Measurements from ENCODE around the gene ADAM22. TPM values are rescaled to one million over a fixed set of nuclear protein-coding genes. Genes with fewer than 3 reads are reported as not detected.

The ADAM22 gene
- total RNA-seq, 1 donor from 2014 or later, result 0.40 TPM

- DNase-seq (ENCODE audit: low read depth in 2 of 2), result no peak
Measured at GRCh38 chr7:88215295-88215694, 281.2 kb downstream of the ADAM22 start.

DNA sequence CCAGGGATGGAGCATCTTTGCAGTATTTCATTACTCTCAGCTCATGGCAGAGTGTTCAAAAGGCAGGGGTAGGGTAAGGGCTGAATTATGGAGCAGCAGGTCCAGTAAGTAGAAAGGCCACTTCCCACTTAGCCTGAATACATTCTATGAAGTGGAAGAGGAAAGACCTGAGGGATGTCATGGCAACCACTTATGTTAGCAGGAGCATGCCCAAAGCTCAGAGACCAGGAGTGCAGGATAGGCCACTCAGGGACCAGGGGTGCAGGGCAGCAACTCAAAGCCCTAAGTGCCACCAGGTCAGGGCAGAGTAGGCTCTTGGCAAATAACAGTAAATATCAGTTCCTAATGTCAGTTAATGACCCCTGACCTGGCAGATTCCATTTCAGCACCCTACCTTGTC is 282.2 kb downstream of the ADAM22 start:
- DNase-seq (ENCODE audit: low read depth in 2 of 2), result no peak

DNA sequence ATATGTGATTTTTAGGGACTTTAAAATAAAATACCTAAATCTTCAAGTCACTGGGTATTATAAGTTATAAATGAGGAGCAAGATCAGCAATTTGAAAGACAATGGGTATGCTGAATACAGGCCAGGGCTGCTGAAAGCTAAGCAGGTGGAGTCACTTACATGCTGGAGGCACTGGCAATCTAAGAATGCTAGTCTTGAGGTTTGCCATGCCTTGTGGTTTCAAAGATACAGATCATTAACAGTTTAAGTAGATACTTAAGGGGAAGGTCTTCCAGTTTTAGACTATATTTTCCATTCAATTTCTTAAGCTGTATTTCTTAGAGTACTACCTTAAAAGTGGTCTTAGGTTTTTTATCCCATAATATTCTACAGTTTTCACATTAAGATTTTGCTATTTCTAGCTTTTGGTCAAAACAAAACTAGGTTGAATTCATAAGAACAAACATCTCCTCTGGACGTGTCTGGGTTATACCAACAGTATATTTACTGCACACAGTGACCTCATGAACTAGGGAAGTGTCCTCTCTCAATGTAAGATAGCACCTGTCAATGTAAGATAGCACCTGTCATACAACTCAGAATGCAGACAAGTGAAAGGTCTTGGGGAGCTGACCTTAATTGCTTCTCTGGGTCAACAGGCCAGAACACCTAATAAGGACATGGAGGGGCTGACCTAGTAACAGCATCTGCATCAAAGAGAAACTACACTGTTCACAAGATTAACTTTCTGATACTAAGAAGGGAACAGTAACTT is 283.8 kb downstream of the ADAM22 start:
- no peak for DNase-seq (ENCODE audit: low read depth in 2 of 2)

GRCh38 chr7:88218429-88218745 is 284.3 kb downstream of the ADAM22 start:
- DNase-seq (ENCODE audit: low read depth in 2 of 2), result no peak

- DNase-seq (ENCODE audit: low read depth in 2 of 2), result peak; percentile 61 to 72
Measured at GRCh38 chr7:88218836-88219605, 285.0 kb downstream of the ADAM22 start.

DNA sequence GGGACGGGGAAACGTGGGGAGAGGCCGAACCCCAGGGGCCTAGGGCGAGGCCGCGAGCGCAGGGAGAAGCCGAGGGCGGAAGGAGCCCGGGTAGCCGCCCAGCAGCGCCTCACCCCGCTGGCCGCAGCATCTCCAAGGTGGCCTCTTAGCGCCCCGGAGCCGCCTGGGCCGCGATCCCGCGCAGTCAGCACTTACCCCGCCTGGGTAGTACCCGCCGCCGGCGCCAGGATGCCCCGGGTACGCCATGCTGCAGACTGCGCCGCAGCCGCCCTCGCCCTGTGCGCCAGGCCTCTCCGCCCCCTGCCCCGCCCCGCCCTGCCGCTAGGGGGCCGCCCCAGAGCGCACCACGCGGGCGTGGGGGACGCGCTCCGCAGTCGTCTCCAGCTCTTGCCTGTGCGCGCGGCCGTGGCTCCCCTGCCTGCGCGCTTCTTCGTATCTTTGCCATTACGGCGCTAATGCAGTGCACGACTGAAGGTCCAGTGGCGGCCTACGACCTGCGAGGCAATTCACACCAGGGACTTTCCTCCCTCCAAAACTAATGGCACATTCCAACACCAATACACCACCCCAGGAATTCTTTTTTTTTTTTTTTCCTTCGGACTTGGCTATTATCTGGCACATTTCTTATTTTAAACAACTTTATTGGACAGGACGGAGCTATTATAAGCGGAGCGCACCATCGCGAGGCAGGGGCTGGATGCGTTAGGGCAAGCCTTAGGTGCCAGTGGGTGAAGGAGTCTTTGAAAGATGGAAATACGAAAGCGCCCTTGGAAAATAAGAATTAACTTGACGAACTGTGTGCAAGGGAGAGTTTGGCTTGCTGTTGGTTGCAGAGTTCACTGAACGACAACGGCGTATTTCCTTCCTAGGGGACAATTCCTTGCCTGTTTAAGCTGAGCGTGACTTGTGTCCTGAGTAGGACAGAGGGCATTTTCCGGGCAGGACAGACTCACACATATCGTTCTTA is 286.0 kb downstream of the ADAM22 start, which contains the start of gene SRI:
SRI (minus strand) TSS at position 258 of the 967 bp plus-strand sequence; CDS start at position 246, 12 bp downstream.
- DNase-seq (ENCODE audit: low read depth in 2 of 2), result peak; percentile 89 to 91

- no peak for DNase-seq (ENCODE audit: low read depth in 2 of 2)
Measured at GRCh38 chr7:88223265-88223664, 289.2 kb downstream of the ADAM22 start.

GRCh38 chr7:88224601-88225275 is 290.7 kb downstream of the ADAM22 start:
- peak in 1 of 2 donors; percentile 17 for DNase-seq (ENCODE audit: low read depth in 2 of 2)

- no peak for DNase-seq (ENCODE audit: low read depth in 2 of 2)
Measured at GRCh38 chr7:88226201-88226600, 292.1 kb downstream of the ADAM22 start.

DNA sequence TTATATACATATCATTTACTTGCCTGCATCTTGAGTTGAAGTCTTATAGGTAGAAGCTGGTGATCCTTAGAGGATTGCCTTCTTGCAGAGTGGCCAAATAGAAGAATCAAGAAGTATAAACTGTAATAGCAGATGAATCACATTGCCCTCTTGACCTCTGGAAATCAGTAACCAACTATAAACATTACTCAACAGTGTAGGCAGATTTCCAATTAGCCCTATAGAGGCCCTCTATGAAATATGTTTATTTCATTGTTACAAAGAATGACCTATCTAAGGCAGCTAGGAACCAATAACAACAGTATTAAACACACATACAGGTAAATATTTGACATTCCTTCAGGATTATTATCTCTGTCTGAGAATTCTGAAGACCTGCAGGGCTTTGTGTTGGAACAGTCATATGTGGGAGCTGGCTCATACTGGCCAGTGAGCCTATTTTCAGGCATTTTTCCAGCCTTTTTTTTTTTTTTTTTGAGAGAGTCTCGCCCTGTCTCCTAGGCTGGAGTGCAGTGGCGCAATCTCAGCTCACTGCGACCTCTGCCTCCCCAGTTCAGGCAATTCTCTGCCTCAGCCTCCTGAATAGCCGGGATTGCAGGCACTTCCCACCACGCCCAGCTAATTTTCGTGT is 292.9 kb downstream of the ADAM22 start:
- DNase-seq (ENCODE audit: low read depth in 2 of 2), result peak; percentile 33 to 71

DNA sequence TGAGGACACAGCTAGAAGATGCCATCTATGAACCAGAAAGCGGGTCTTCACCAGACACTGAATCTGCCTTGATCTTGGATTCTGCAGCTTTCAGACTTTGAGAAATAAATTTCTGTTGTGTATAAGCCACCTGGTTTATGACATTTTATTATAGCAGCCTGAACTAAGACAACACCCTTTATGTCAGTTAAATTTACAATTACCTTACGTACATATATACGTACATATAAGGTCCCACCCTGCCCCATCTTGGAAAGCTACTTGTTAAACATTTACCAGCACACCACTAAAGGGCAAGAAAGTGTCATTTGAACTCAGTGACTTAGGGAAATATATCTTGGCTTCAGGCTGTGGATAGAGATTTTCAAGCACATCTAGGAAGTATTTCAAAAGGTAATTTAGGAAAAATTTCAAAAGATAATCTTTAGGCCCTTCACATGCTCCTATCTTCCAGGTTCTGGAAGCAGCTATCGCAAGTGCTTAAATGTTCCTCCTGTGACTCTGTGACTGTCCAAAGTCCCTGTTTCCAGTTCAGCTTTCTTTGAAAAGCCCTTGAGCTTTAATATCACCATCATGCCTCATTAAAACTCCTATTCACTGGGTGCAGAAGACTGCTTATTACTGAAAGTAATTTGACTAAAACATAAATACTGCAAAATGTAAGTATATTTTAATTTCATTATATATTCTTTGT is 295.4 kb downstream of the ADAM22 start:
- no peak for DNase-seq (ENCODE audit: low read depth in 2 of 2)

DNA sequence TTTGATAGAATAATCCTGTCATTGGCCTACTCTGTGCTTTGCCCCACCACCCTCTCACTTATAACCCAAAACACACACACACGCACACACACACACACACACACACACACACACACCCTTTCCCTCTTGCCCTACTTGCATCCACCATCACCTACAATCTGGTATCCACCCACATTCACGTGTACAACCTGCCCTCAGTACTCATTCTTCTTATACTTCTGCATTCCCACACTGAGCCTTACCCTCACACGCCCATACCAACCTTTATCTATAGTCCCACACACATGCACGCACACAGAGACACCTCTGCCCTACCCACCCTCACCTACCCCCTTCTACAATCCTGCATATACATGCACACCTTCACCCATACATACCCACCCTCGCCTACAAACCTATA is 296.6 kb downstream of the ADAM22 start:
- no peak for DNase-seq (ENCODE audit: low read depth in 2 of 2)

- DNase-seq (ENCODE audit: low read depth in 2 of 2), result no peak
Measured at GRCh38 chr7:88233828-88234227, 299.8 kb downstream of the ADAM22 start.

- DNase-seq (ENCODE audit: low read depth in 2 of 2), result no peak
Measured at GRCh38 chr7:88239852-88240251, 305.8 kb downstream of the ADAM22 start.

DNA sequence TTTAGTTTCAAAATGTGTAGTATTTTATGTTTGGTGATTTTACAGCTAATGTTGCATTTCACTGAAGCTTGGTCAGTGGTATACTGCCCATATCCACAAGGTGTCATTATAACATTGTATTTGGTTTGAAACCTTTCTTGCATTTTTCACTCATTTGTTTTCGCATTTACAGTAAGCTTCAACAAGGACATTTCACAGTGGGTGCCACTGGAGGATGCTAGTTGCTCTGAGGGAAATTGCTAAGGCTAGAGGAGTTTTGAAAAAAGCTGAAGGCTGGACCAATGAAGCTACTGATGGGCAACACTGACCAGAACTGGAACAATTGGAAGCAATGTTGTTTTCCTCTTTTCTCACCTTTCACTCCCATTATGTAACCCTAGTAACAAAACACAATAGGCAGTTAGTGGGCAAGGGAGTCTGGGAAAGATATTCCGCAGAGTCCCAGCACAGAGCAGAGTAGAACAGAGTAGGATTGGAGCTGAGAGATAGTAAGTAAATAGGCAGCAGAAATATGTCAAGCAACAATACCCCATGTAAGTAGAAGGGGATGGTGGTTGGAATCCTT is 309.4 kb downstream of the ADAM22 start:
- DNase-seq (ENCODE audit: low read depth in 2 of 2), result peak; percentile 57 to 90

GRCh38 chr7:88244258-88244657 is 310.2 kb downstream of the ADAM22 start:
- no peak for DNase-seq (ENCODE audit: low read depth in 2 of 2)
